AG10803 (cell line): Measurements from ENCODE around the gene TMEM127.

ENCODE experiments used
- DNase-seq: peaks from one replicate; pipeline ENCODE4 v3.0.0; 2010; ENCODE audit warnings: low read depth
- H3K4me3 ChIP-seq: 2 replicates; pipeline ENCODE4 v1.5.1; 2011; ENCODE audit warnings: mild to moderate bottlenecking, low read length, control low read depth
- TF ChIP-seq, protein P1 (sequence below): conservative IDR thresholded peaks from 2 replicates; pipeline ENCODE4 v1.5.1; 2011; ENCODE audit warnings: mild to moderate bottlenecking, low read length, control low read depth, inconsistent platforms

Gene TMEM127

DNA sequence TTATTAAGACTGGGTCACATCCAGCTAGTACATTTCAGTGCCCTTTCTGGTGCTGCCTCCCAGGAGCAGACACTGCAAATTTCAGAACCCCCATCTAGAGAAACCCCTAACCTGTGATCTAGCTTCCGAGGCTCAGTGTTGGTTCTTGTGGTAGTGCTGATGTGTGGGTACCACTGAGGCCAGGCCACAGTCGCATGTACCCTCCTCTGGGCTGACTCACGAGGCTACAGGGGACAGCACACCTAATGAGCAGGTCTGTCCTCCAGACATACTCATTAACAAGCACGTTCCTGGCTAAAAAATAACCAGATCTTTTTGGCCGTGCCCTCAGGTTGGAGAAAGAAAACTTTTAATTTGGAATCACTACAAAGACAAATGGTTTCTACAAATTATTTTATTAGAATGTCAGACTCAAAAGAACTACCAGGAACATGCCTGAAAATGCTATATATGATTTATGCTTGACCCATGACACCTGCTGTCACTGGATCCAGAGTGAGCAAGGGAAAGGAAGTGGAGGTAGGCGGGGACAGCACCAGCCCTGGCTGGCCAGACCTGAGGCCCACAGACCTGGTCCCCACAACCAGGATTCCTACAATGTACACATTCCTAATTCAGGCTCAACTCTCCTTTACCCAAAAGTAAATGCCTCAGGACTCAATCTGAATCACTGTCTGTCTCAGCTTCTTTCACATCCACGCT is 8.7 kb upstream of the TMEM127 start:
- DNase-seq = no peak
- TF ChIP-seq, protein P1, sequence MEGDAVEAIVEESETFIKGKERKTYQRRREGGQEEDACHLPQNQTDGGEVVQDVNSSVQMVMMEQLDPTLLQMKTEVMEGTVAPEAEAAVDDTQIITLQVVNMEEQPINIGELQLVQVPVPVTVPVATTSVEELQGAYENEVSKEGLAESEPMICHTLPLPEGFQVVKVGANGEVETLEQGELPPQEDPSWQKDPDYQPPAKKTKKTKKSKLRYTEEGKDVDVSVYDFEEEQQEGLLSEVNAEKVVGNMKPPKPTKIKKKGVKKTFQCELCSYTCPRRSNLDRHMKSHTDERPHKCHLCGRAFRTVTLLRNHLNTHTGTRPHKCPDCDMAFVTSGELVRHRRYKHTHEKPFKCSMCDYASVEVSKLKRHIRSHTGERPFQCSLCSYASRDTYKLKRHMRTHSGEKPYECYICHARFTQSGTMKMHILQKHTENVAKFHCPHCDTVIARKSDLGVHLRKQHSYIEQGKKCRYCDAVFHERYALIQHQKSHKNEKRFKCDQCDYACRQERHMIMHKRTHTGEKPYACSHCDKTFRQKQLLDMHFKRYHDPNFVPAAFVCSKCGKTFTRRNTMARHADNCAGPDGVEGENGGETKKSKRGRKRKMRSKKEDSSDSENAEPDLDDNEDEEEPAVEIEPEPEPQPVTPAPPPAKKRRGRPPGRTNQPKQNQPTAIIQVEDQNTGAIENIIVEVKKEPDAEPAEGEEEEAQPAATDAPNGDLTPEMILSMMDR = no peak
- no peak overlapping the region for H3K4me3 ChIP-seq

DNA sequence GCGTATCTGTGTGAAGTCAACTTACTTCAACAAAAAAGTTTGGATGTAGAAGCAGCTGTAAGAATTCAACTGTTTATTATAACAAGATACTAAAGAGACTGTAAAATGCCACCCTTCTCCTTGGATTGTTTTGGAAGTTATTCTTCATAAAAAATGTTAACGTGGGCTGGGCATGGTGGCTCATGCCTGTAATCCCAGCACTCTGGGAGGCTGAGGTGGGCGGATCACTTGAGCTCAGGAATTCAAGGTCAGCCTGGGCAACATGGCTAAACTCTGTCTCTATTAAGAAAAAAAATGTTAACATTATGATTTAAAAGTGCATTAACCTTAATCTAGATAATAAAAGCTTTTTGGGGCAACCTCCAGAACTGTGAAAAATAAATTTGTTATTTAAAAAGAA is 8.0 kb upstream of the TMEM127 start:
- TF ChIP-seq, protein P1 = no peak
- H3K4me3 ChIP-seq = no peak overlapping the region
- no peak for DNase-seq

DNA sequence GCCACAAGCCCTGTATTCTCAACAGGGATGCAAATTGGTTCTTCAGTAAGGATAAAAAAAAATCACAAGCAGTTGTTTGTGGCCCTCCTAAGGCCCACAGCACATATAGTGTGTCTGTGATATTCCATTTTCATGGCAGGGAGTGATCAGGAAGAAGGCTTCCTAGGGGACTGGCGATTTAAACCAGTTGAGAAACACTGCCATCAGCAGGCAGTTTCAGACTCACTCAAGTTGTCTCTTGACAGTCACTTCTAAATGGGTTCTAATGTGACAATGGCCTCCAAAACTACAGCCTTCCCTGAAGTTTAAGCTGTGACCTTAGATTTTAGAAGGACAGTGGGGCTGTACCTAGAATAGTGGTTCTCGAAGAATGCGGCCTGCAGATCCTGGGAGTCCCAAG is 6.2 kb upstream of the TMEM127 start:
- DNase-seq = no peak
- no peak overlapping the region for H3K4me3 ChIP-seq
- TF ChIP-seq, protein P1 = no peak

GRCh38 chr2:96267159-96267971 is 1.6 kb upstream of the TMEM127 start:
- DNase-seq = peak; percentile 35
- TF ChIP-seq, protein P1 = peak; percentile 51
- peak overlapping the region; percentile 97 for H3K4me3 ChIP-seq

DNA sequence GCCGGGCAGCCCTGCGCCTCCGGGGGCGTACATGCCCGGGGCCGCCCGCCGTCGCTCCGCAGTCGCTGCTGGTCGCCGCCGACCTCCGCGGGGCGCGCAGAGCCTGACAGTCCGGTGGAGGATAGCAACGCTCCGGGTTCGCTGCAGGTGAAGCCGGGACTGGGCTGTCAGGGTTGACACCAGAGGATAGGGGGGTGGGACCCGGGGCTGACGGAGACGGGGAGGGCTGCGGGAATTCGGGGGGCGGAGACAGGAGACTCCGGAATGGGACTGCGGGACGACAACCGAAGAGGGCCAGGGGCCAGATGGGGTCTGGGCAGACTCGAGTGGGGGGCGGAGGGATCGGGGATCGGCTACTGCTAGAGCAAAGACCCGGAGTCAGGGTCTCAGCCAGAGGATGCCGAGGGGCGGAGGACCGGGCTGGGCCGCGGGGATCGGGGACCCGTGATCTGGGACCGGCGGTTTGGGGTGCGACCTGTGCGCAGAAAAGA is 403 bp downstream of the TMEM127 start:
- peak; percentile 17 for DNase-seq

DNA sequence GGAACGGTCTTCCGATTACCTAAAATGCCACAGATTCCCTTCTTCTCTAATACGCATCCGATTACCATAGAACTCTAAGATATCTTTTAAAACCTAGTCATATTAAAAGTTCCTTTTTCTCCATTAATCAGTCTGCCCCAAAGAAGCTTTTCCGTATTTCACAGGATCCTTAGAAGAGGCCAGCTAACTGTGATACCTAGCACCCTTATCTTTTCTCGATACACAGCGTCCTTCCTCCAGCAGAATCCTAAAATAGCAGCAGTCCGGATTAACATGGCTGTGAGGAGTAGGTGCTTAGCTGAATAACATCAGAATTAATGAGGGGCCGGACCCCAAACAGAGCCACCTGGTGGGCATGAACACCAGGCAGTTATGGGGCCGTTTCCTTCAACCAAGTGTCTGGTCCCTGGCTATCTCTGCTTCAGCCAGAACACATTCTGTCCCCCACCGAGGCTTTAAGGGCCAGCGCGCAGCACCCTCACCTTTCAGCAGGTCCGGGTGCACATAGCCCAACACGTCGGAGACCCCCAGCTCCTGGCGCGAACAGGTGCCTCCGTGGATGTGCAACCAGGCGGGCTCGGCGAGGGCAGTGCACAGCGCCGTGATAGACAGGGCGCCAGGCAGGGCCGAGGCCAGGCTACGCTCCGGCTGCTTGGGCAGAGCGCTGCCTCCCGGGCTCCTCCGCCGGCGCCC is 995 bp downstream of the TMEM127 start:
- TF ChIP-seq, protein P1 = peak; percentile 41
- H3K4me3 ChIP-seq = peak overlapping the region; percentile 91
- peak; percentile 15 for DNase-seq

More for the DNA sequence above, 403 bp downstream of the TMEM127 start:
- TF ChIP-seq, protein P1 = no peak
- peak overlapping the region; percentile 91 for H3K4me3 ChIP-seq
